ENCODE data around the gene KLK10.
"Not testable (repeated sequence)": the region's sequence is repeated elsewhere in the genome, so short reads cannot be mapped to it uniquely, and the experiment has no call there.

KLK10 gene

GRCh38 chr19:51002089-51002532, 17.4 kb downstream of the KLK10 start:
- DNase-seq (ENCODE audit: low read depth in 2 of 2), result no peak

GRCh38 chr19:51001515-51001914, 18.0 kb downstream of the KLK10 start, which contains the start of gene KLK8:
TSS of gene KLK8 (minus strand) at chr19:51001604. CDS start at chr19:51001167, 437 bp downstream.
- DNase-seq (ENCODE audit: low read depth in 2 of 2), result no peak

- no peak for DNase-seq (ENCODE audit: low read depth in 2 of 2)
Measured at GRCh38 chr19:51000981-51001380, 18.5 kb downstream of the KLK10 start.

- DNase-seq (ENCODE audit: low read depth in 2 of 2), result no peak
Measured at GRCh38 chr19:51000426-51000825, 19.1 kb downstream of the KLK10 start.

- DNase-seq (ENCODE audit: low read depth in 2 of 2), result no peak
Measured at GRCh38 chr19:50998686-50999085, 20.8 kb downstream of the KLK10 start.

- DNase-seq (ENCODE audit: low read depth in 2 of 2), result no peak
Measured at GRCh38 chr19:50998061-50998460, 21.4 kb downstream of the KLK10 start.

- no peak for DNase-seq (ENCODE audit: low read depth in 2 of 2)
Measured at GRCh38 chr19:50994129-50994528, 25.4 kb downstream of the KLK10 start.

GRCh38 chr19:50992666-50993035, 26.9 kb downstream of the KLK10 start:
- no peak for DNase-seq (ENCODE audit: low read depth in 2 of 2)

- DNase-seq (ENCODE audit: low read depth in 2 of 2), result not testable (repeated sequence)
Measured at GRCh38 chr19:50984416-50984815, 35.1 kb downstream of the KLK10 start.

- DNase-seq (ENCODE audit: low read depth in 2 of 2), result no peak
Measured at GRCh38 chr19:50983625-50984292, 35.8 kb downstream of the KLK10 start, which contains the start of gene KLK7. TSS of gene KLK7 (minus strand) at chr19:50983917. CDS start at chr19:50982399, 1,518 bp downstream.

- DNase-seq (ENCODE audit: low read depth in 2 of 2), result no peak
Measured at GRCh38 chr19:50982186-50982585, 37.3 kb downstream of the KLK10 start.

- no peak for DNase-seq (ENCODE audit: low read depth in 2 of 2)
Measured at GRCh38 chr19:50981587-50982146, 37.8 kb downstream of the KLK10 start.

GRCh38 chr19:50980208-50980607, 39.3 kb downstream of the KLK10 start:
- no peak for DNase-seq (ENCODE audit: low read depth in 2 of 2)

- DNase-seq (ENCODE audit: low read depth in 2 of 2), result no peak
Measured at GRCh38 chr19:50979758-50980157, 39.8 kb downstream of the KLK10 start.

GRCh38 chr19:50978772-50979390, 40.6 kb downstream of the KLK10 start:
- DNase-seq (ENCODE audit: low read depth in 2 of 2), result no peak

- no peak for DNase-seq (ENCODE audit: low read depth in 2 of 2)
Measured at GRCh38 chr19:50977626-50978025, 41.9 kb downstream of the KLK10 start.

GRCh38 chr19:50975766-50976165, 43.7 kb downstream of the KLK10 start:
- no peak for DNase-seq (ENCODE audit: low read depth in 2 of 2)

- no peak for DNase-seq (ENCODE audit: low read depth in 2 of 2)
Measured at GRCh38 chr19:50974702-50975556, 44.6 kb downstream of the KLK10 start.

GRCh38 chr19:50972795-50973376, 46.6 kb downstream of the KLK10 start:
- DNase-seq (ENCODE audit: low read depth in 2 of 2), result no peak

GRCh38 chr19:50969810-50970209, 49.7 kb downstream of the KLK10 start:
- not testable (repeated sequence) for DNase-seq (ENCODE audit: low read depth in 2 of 2)

- DNase-seq (ENCODE audit: low read depth in 2 of 2), result no peak
Measured at GRCh38 chr19:50969413-50969760, 50.1 kb downstream of the KLK10 start, which contains the start of gene KLK6. TSS of gene KLK6 (minus strand) at chr19:50969591. CDS start at chr19:50968104, 1,487 bp downstream.
